Smooth muscle cell of bladder (primary cell): ENCODE results near the gene LCE1E. TPM values are rescaled to one million over a fixed set of nuclear protein-coding genes. Genes with fewer than 3 reads are reported as not detected.

Experiments used
- total RNA-seq: library from RNA; depleted of rRNA; stranded (reverse); fragments of >200 nt; gene quantifications from 2 replicates; pipeline ENCODE4 v1.2.3, GENCODE V29; 2014

LCE1E gene
- total RNA-seq, result not detected in 2 replicates

DNA sequence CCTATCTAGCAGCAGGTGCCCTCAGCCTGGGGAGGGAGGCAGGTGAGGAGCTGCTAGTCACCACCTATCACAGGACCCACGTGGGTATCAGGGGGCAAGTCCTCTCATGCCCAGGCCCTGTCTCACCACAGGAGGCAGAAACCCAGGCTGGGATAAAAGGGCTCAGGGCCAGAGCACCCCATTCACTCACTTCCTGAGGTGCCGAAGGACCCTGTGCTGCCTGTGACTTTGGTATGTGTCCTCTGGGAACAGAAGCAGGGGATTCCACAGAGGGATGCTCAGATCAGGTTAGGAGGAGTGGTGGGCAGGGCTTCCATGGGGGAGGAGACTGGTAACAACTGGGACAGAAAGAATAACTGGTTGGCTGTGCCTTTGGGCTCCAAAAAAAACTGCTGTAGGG, at the start of gene LCE1E:
Gene LCE1E, plus strand, starts transcription at position 181 of the 400 bp plus-strand sequence. CDS start 1,043 bp downstream, outside the sequence.

GRCh38 chr1:152757747-152758146, 28.3 kb upstream of the LCE1E start, which contains the start of gene KPRP:
Gene KPRP (plus strand): TSS chr1:152758025. CDS start chr1:152759589, 1,564 bp downstream.

GRCh38 chr1:152774875-152775274, 11.2 kb upstream of the LCE1E start, which contains the start of gene LCE1F:
Gene LCE1F (plus strand): TSS chr1:152775140. CDS start chr1:152776372, 1,232 bp downstream.

GRCh38 chr1:152796421-152796820, 10.4 kb downstream of the LCE1E start, which contains the start of gene LCE1D:
Gene LCE1D (plus strand): TSS chr1:152796721. CDS start chr1:152797795, 1,074 bp downstream.

DNA sequence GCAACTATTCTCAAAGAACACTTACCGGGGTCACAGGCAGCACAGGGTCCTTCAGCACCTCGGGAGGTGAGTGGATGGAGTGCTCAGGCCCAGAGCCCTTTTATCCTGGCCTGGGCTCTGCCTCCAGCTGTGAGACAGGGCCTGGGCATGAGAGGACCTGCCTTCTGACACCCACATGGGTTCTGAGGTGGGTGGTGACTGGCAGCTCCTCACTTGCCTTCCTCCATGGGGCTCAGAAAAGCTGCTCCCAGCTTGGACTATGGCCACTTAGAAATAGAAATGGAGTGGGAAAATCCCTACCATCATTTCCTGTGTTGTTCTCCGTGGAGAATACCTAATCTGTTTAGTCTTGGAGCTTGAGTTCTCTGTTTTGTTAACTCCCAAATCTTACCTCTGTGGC, 20.5 kb downstream of the LCE1E start, which contains the start of gene LCE1C:
Gene LCE1C, minus strand, starts transcription at position 76 of the 400 bp plus-strand sequence. CDS start 1,173 bp downstream, outside the sequence.

DNA sequence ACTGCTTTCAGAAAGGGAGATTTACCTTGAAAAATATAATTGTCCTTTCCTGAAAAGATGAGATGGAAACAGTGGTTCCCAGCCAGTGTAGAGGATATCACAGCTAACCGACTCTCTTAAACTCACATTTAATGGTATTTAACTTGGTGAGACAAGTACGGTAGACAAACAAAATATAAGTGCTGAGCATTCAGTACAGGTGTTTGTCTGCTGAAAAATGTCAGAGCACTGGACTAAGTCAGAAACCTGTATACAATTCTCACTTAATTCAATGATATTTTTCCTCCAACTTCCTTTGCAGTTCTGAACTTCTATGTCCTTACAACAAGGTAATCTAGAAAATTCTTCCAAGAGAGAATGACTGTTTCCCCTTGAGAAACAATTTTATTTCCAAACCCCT, 25.6 kb downstream of the LCE1E start, which contains the start of gene LCE1B:
Gene LCE1B, plus strand, starts transcription at position 301 of the 400 bp plus-strand sequence. CDS start 476 bp downstream, outside the sequence.

GRCh38 chr1:152827173-152827572, 41.1 kb downstream of the LCE1E start, which contains the start of gene LCE1A:
Gene LCE1A (plus strand): TSS chr1:152827473. CDS start chr1:152827473, 0 bp downstream.

Other genes with a start within 250 kb of the LCE1E start
- not detected in 2 replicates for gene LCE3E, start 219.5 kb upstream of the LCE1E start, total RNA-seq
- gene LCE3D, start 205.7 kb upstream of the LCE1E start, total RNA-seq, result not detected in 2 replicates
- not detected in 2 replicates for gene LCE3C, start 186.0 kb upstream of the LCE1E start, total RNA-seq
- gene LCE3B, start 172.4 kb upstream of the LCE1E start, total RNA-seq, result not detected in 2 replicates
- gene LCE3A, start 163.2 kb upstream of the LCE1E start, total RNA-seq, result not detected in 2 replicates
- gene LCE2D, start 122.9 kb upstream of the LCE1E start, total RNA-seq, result not detected in 2 replicates
- not detected in 2 replicates for gene LCE2C, start 111.0 kb upstream of the LCE1E start, total RNA-seq
- gene LCE2B, start 100.1 kb upstream of the LCE1E start, total RNA-seq, result not detected in 2 replicates
- not detected in 2 replicates for gene LCE2A, start 87.9 kb upstream of the LCE1E start, total RNA-seq
- not detected in 2 replicates for gene LCE4A, start 78.1 kb upstream of the LCE1E start, total RNA-seq
- not detected in 2 replicates for gene KPRP, start 28.2 kb upstream of the LCE1E start, total RNA-seq
- gene LCE1F, start 11.1 kb upstream of the LCE1E start, total RNA-seq, result not detected in 2 replicates
- gene LCE1D, start 10.5 kb downstream of the LCE1E start, total RNA-seq, result not detected in 2 replicates
- not detected in 2 replicates for gene LCE1C, start 20.4 kb downstream of the LCE1E start, total RNA-seq
- gene LCE1B, start 25.7 kb downstream of the LCE1E start, total RNA-seq, result not detected in 2 replicates
- not detected in 2 replicates for gene LCE1A, start 41.2 kb downstream of the LCE1E start, total RNA-seq
- gene LCE6A, start 56.6 kb downstream of the LCE1E start, total RNA-seq, result not detected in 2 replicates
- gene LCE7A, start 73.7 kb downstream of the LCE1E start, total RNA-seq, result not detected in 2 replicates
- gene SMCP, start 92.1 kb downstream of the LCE1E start, total RNA-seq, result not detected in 2 replicates
- not detected in 2 replicates for gene IVL, start 122.3 kb downstream of the LCE1E start, total RNA-seq
- not detected in 2 replicates for gene SPRR5, start 160.9 kb downstream of the LCE1E start, total RNA-seq
- not detected in 2 replicates for gene SPRR4, start 184.4 kb downstream of the LCE1E start, total RNA-seq
- gene SPRR1A, start 197.8 kb downstream of the LCE1E start, total RNA-seq, result not detected in 2 replicates
- not detected in 2 replicates for gene SPRR3, start 215.5 kb downstream of the LCE1E start, total RNA-seq
- not detected in 2 replicates for gene SPRR1B, start 244.9 kb downstream of the LCE1E start, total RNA-seq